NCI-H2227 (cell line): ENCODE measurements around the gene BID.
"Not testable (repeated sequence)": the region's sequence is repeated elsewhere in the genome, so short reads cannot be mapped to it uniquely, and the experiment has no call there.

Source experiments
- DNase-seq: peaks from one replicate; lab custom pipeline; 2025; ENCODE audit not compliant: unreplicated experiment; lab: John Stamatoyannopoulos, UW

Gene BID

GRCh38 chr22:17705951-17706900 lies 68.0 kb downstream of the BID start:
- no peak for DNase-seq

GRCh38 chr22:17705546-17705945 lies 68.7 kb downstream of the BID start:
- DNase-seq = no peak

- DNase-seq = no peak
These were observed 70.5 kb downstream of the BID start for GRCh38 chr22:17703811-17704210.

GRCh38 chr22:17700778-17701177 lies 73.5 kb downstream of the BID start:
- no peak for DNase-seq

- no peak for DNase-seq
These were observed 74.5 kb downstream of the BID start for GRCh38 chr22:17699696-17700340.

GRCh38 chr22:17698948-17699347 lies 75.3 kb downstream of the BID start:
- no peak for DNase-seq

- not testable (repeated sequence) for DNase-seq
These were observed 76.0 kb downstream of the BID start for GRCh38 chr22:17698276-17698675.

GRCh38 chr22:17697196-17697595 lies 77.1 kb downstream of the BID start:
- not testable (repeated sequence) for DNase-seq

- no peak for DNase-seq
These were observed 78.3 kb downstream of the BID start for GRCh38 chr22:17695986-17696385.

- no peak for DNase-seq
These were observed 79.5 kb downstream of the BID start for GRCh38 chr22:17694752-17695151.

GRCh38 chr22:17694193-17694592 lies 80.1 kb downstream of the BID start:
- DNase-seq = no peak

- DNase-seq = no peak
These were observed 81.4 kb downstream of the BID start for GRCh38 chr22:17692841-17693240.

GRCh38 chr22:17684245-17684644 lies 90.0 kb downstream of the BID start:
- DNase-seq = no peak
